OCI-LY1 (cell line): ENCODE data around the gene HAPSTR1.

Experiments used
- EZH2 ChIP-seq: fragments of 200-600 bp; sonication (generic), shearing (Covaris generic); IDR thresholded peaks from 2 replicates; pipeline ENCODE4 v1.8.0; 2017; ENCODE audit warnings: borderline replicate concordance, mixed run types, mild to moderate bottlenecking, antibody characterized with exemption, low read length, moderate library complexity, mixed read lengths
- TF ChIP-seq, protein P1 (sequence below): fragments of 200-600 bp; sonication (generic), shearing (Covaris generic); IDR thresholded peaks from 2 replicates; pipeline ENCODE4 v1.5.1; 2017; ENCODE audit warnings: mild to moderate bottlenecking, antibody characterized with exemption, low read length, moderate library complexity, mixed read lengths

DNA sequence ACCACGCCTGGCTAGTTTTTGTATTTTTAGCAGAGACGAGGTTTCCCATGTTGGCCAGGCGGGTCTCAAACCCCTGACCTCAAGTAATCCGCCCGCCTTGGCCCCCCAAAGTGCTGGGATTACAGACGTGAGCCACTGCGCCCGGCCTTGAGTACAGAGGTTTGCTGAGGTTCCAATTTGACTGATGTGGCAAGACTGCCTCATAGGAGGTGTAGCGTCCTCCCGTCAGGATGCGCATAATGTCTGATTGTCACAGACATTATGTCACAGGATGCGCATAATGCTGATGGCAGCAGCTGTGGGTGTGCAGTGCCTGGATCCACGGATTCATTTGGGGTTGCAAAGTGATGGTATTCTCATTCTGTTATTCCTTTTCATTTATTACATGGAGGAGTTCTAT lies 45.2 kb downstream of the HAPSTR1 start:
- TF ChIP-seq, protein P1, sequence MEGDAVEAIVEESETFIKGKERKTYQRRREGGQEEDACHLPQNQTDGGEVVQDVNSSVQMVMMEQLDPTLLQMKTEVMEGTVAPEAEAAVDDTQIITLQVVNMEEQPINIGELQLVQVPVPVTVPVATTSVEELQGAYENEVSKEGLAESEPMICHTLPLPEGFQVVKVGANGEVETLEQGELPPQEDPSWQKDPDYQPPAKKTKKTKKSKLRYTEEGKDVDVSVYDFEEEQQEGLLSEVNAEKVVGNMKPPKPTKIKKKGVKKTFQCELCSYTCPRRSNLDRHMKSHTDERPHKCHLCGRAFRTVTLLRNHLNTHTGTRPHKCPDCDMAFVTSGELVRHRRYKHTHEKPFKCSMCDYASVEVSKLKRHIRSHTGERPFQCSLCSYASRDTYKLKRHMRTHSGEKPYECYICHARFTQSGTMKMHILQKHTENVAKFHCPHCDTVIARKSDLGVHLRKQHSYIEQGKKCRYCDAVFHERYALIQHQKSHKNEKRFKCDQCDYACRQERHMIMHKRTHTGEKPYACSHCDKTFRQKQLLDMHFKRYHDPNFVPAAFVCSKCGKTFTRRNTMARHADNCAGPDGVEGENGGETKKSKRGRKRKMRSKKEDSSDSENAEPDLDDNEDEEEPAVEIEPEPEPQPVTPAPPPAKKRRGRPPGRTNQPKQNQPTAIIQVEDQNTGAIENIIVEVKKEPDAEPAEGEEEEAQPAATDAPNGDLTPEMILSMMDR: no peak
- TF ChIP-seq EZH2: no peak
